Lower lobe of right lung (tissue), 2 donors: Measurements from ENCODE around the gene TMPRSS9. TPM values are rescaled to one million over a fixed set of nuclear protein-coding genes. Genes with fewer than 3 reads are reported as not detected.
"Not testable (repeated sequence)": the region's sequence is repeated elsewhere in the genome, so short reads cannot be mapped to it uniquely, and the experiment has no call there.

ENCODE experiments used
- ATAC-seq, 2 donors: fragments of 200-7000 bp; cut with Tn5 transposase; one replicate each; pipeline ENCODE4 v1.9.1; 2020 to 2022; ENCODE audit warnings: mild to moderate bottlenecking in 2 of 2, moderate library complexity in 2 of 2
- DNase-seq: peaks from one replicate; pipeline ENCODE4 v3.0.0-alpha.2; 2020
- H3K27ac ChIP-seq: fragments of 200-600 bp; one replicate; pipeline ENCODE4 v1.8.0; 2022
- H3K27me3 ChIP-seq: fragments of 200-600 bp; one replicate; pipeline ENCODE4 v1.8.0; 2022; ENCODE audit warnings: low read depth
- H3K36me3 ChIP-seq: fragments of 200-600 bp; one replicate; pipeline ENCODE4 v1.8.0; 2022; ENCODE audit warnings: mild to moderate bottlenecking
- H3K4me1 ChIP-seq: fragments of 200-600 bp; one replicate; pipeline ENCODE4 v1.8.0; 2022
- H3K4me3 ChIP-seq: fragments of 200-600 bp; one replicate; pipeline ENCODE4 v1.8.0; 2022; ENCODE audit warnings: mild to moderate bottlenecking
- H3K9me3 ChIP-seq: fragments of 200-600 bp; one replicate; pipeline ENCODE4 v1.8.0; 2022
- CTCF ChIP-seq: fragments of 200-600 bp; IDR thresholded peaks from one replicate; pipeline ENCODE4 v1.8.0; 2022; ENCODE audit warnings: antibody characterized with exemption, mild to moderate bottlenecking
- intact Hi-C: fragments of 100-400 bp; cut with DNase I; formaldehyde crosslinking; loops from one replicate; pipeline ENCODE4 v1.11.0; 2022
- total RNA-seq: library from RNA; stranded (reverse); fragmentation: NEBNext Ultra II Directional; extraction: Animal tissue kit (Norgen Biotek cat#: 25700); gene quantifications from one replicate; pipeline ENCODE4 v1.2.1, GENCODE V29; 2021
- donor health status: DM: no; HTN: yes; CAD: no; lungs with severe emphysema.

Gene TMPRSS9
- total RNA-seq, 1 donor from 2014 or later = not detected

- intact Hi-C loops = no loop called here
- Histone ChIP-seq H3K4me3 (no peak overlapping the region), H3K36me3 (no peaks in the 10 kb centered on the region), H3K27ac (no peak overlapping the region), H3K9me3 (no peaks in the 10 kb centered on the region), H3K27me3 (no peaks in the 10 kb centered on the region), H3K4me1 (peaks cover 30% of the 10 kb centered on the region)
- no peak for TF ChIP-seq CTCF
- ATAC-seq (no peak), DNase-seq (no peak)
These were observed 100.2 kb downstream of the TMPRSS9 start for GRCh38 chr19:2460245-2460644.

DNA sequence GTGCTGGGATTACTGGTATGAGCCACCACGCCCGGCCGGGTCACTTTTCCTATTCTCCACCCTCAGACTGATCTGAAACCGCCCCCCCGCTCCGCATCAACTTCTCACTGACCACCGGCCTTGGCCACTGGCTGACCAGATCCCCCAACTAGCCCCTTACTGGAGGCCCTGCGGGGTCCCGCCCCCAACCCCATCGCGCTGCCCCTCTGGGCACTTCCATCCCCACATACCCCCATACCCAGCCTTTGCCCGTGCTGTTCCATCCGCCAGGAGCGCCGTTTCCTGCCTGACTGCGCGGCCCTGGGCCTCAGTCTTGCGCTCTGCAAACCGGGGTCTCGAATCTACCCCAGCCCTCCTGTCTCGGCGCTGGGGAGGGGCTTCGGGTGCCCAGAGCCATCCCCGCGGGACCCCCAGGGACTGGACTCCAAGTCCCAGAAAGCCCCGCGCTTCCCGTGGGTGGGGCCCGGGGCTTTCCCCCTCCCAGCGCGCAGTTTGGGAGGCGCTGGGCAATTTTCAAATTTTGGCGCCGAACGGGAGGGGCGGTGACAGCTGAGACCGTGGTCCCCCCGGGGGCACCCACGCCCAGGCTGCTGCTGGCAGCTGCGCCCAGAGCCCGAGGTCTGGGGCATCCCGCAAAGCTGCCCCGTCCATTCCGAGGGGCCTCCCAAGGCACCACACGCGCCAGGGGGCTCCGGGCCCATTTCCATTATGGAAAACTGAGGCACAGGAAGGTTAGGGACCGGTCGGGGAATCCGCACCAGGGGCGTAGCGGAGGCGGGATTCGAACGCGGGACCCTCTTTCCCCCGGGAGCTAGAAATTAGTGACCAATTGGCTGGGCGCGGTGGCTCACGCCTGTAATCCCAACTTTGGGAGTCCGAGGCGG is 101.9 kb downstream of the TMPRSS9 start:
- Histone ChIP-seq H3K9me3 (no peaks in the 10 kb centered on the region), H3K36me3 (no peaks in the 10 kb centered on the region), H3K4me1 (peaks cover 22% of the 10 kb centered on the region), H3K27me3 (no peaks in the 10 kb centered on the region), H3K4me3 (peak overlapping the region; percentile 67), H3K27ac (no peak overlapping the region)
- DNase-seq (peak; percentile 58), ATAC-seq (peak; percentile 69 to 71)
- intact Hi-C loops = no loop called here
- TF ChIP-seq CTCF = no peak

GRCh38 chr19:2462635-2463421 is 102.8 kb downstream of the TMPRSS9 start:
- no peak for TF ChIP-seq CTCF
- Histone ChIP-seq H3K4me1 (peaks cover 17% of the 10 kb centered on the region), H3K36me3 (no peaks in the 10 kb centered on the region), H3K27me3 (no peaks in the 10 kb centered on the region), H3K4me3 (peak overlapping the region; percentile 67), H3K27ac (peak overlapping the region; percentile 28), H3K9me3 (no peaks in the 10 kb centered on the region)
- DNase-seq (peak; percentile 88), ATAC-seq (peak; percentile 84 to 89)
- intact Hi-C loops = no loop called here

DNA sequence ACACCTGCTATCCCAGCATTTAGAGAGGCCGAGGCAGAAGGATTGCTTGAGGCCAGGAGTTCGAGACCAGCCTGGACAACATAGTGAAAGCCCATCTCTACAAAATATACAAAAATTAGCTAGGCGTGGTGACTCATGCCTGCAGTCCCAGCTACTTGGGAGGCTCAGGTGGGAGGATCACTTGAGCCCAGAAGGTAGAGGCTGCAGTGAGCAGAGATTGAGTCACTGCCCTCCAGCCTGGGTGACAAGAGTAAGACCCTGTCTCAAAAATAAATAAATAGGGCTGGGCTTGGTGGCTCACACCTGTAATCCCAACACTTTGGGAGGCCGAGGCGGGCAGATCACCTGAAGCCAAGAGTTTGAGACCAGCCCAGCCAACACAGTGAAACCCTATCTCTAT is 103.6 kb downstream of the TMPRSS9 start:
- H3K36me3 ChIP-seq, intact Hi-C loops, ATAC-seq, H3K4me3 ChIP-seq, H3K27me3 ChIP-seq, H3K9me3 ChIP-seq, DNase-seq: not testable (repeated sequence)
- peak overlapping the region; percentile 28 for H3K27ac ChIP-seq
- H3K4me1 ChIP-seq = peaks cover 17% of the 10 kb centered on the region

- no peak overlapping the region for H3K27ac ChIP-seq
- intact Hi-C loops = no loop called here
These were observed 104.3 kb downstream of the TMPRSS9 start for GRCh38 chr19:2464389-2464788.

More at GRCh38 chr19:2464389-2464788, 104.3 kb downstream of the TMPRSS9 start:
- Histone ChIP-seq H3K27me3 (no peaks in the 10 kb centered on the region), H3K9me3 (no peaks in the 10 kb centered on the region), H3K4me1 (peaks cover 17% of the 10 kb centered on the region), H3K4me3 (no peak overlapping the region), H3K36me3 (no peaks in the 10 kb centered on the region)
- TF ChIP-seq CTCF = no peak
- DNase-seq (no peak), ATAC-seq (no peak)
